ENCODE results near the gene AMBRA1. TPM values are rescaled to one million over a fixed set of nuclear protein-coding genes. Genes with fewer than 3 reads are reported as not detected.

The AMBRA1 gene
- polyA plus RNA-seq, 1 donor from 2014 or later, result 34.5 TPM

DNA sequence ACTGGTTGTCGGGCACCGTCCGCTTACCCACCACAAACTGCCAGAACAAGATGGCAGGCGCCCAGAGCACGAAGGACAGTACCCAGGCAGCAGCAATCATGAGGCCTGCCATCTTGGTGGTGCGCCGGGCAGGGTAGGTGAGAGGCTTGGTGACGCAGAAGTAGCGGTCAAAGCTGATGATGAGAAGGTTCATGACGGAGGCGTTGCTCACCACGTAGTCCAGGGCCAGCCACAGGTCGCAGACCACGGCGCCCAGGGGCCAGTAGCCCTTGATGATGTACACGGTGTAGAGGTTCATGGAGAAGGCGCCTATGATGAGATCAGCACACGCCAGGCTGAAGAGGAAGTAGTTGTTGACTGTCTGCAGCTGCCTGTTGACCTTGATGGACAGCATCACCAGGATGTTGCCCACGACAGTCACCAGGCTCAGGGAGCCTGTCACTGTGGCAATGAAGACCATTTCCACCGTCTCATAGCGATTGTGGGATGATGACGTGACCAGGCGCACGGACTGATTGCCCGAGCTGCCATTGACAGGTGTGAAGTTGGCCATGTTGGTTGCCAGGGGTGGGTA is 207.7 kb downstream of the AMBRA1 start:
- Histone ChIP-seq H3K9ac (ENCODE audit: low read length) (no peak overlapping the region), H3K27me3 (ENCODE audit: insufficient read depth, low read depth, low read length) (peaks cover 29% of the 10 kb centered on the region)
- TF ChIP-seq TAF1 (IDR thresholded peaks at IDR 0.05; ENCODE audit: low read depth) (no peak), EP300 (conservative IDR thresholded peaks at IDR 0.05; ENCODE audit: poor library complexity, severe bottlenecking) (no peak)

DNA sequence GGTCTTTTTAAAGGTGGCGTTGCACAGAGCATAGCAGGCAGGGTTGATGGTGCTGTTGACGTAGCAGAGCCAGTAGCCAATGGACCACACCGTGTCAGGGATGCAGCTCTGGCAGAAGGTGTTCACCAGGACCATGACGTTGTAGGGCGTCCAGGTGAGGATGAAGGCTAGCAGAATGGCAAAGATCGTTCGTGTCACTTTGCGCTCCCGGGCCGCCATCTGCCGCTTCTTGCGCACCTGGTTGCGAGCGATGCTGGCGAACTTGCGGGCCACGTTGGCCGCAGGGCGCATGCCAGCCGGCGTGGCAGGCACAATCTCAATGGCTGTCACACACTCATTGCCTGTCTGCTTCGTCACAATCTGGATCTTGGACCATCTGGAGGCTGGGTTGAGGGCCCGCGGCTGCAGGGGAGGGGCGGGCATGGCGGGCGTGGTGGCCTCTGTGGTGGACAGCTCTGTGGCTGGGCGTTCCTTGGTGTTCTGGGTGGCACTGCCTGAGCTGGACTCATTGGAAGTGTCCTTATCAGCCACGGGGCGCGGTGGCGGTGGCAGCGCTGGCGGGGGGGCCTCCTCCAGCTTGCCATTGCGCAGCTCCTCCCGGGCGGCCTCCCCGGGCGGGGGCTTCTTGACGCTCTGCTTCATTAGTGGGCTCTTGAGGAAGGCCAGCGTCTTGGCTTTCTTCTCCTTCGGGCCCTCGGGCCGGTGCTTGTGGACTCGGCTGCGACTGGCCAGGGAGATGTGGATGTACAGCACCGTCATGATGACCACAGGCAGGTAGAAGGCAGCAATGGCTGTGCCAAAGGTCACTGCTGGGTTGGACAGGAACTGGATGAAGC is 208.4 kb downstream of the AMBRA1 start:
- Histone ChIP-seq H3K9me2 (ENCODE audit: insufficient read depth, low read length) (no peaks in the 10 kb centered on the region), H3K27me3 (ENCODE audit: insufficient read depth, low read depth, low read length) (peaks cover 22% of the 10 kb centered on the region), H4K20me1 (ENCODE audit: insufficient read depth) (no peaks in the 10 kb centered on the region), H3K9me3 (ENCODE audit: low read length) (no peaks in the 10 kb centered on the region), H3K4me2 (ENCODE audit: low read length) (no peak overlapping the region), H3K4me3 (ENCODE audit: low read length) (no peak overlapping the region), H3K79me2 (replicated peaks; ENCODE audit: insufficient read depth, low read length) (peaks cover 14% of the 10 kb centered on the region), H3K36me3 (ENCODE audit: insufficient read depth, low read length) (no peaks in the 10 kb centered on the region), H3F3A (ENCODE audit: insufficient read depth, low read length, poor library complexity, severe bottlenecking) (no peaks in the 10 kb centered on the region), H3K27ac (ENCODE audit: low read length) (no peak overlapping the region), H3K9ac (ENCODE audit: low read length) (no peak overlapping the region), H2AFZ (ENCODE audit: low read depth, low read length) (no peak overlapping the region)
- TF ChIP-seq EP300 (conservative IDR thresholded peaks at IDR 0.05; ENCODE audit: poor library complexity, severe bottlenecking) (no peak), MXI1 (conservative IDR thresholded peaks at IDR 0.05; ENCODE audit: poor library complexity, severe bottlenecking) (no peak), RAD21 (conservative IDR thresholded peaks at IDR 0.05) (no peak), SMC3 (conservative IDR thresholded peaks at IDR 0.05; ENCODE audit: poor library complexity) (no peak), POLR2AphosphoS5 (IDR thresholded peaks at IDR 0.05) (no peak), EZH2 (IDR thresholded peaks at IDR 0.05; ENCODE audit: borderline replicate concordance, insufficient read depth, low read length, poor library complexity, severe bottlenecking) (no peak), TAF1 (IDR thresholded peaks at IDR 0.05; ENCODE audit: low read depth) (no peak)
- TF ChIP-seq, protein P1, sequence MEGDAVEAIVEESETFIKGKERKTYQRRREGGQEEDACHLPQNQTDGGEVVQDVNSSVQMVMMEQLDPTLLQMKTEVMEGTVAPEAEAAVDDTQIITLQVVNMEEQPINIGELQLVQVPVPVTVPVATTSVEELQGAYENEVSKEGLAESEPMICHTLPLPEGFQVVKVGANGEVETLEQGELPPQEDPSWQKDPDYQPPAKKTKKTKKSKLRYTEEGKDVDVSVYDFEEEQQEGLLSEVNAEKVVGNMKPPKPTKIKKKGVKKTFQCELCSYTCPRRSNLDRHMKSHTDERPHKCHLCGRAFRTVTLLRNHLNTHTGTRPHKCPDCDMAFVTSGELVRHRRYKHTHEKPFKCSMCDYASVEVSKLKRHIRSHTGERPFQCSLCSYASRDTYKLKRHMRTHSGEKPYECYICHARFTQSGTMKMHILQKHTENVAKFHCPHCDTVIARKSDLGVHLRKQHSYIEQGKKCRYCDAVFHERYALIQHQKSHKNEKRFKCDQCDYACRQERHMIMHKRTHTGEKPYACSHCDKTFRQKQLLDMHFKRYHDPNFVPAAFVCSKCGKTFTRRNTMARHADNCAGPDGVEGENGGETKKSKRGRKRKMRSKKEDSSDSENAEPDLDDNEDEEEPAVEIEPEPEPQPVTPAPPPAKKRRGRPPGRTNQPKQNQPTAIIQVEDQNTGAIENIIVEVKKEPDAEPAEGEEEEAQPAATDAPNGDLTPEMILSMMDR (IDR thresholded peaks at IDR 0.05; ENCODE audit: poor library complexity, severe bottlenecking), result no peak
- TF ChIP-seq, protein P2, sequence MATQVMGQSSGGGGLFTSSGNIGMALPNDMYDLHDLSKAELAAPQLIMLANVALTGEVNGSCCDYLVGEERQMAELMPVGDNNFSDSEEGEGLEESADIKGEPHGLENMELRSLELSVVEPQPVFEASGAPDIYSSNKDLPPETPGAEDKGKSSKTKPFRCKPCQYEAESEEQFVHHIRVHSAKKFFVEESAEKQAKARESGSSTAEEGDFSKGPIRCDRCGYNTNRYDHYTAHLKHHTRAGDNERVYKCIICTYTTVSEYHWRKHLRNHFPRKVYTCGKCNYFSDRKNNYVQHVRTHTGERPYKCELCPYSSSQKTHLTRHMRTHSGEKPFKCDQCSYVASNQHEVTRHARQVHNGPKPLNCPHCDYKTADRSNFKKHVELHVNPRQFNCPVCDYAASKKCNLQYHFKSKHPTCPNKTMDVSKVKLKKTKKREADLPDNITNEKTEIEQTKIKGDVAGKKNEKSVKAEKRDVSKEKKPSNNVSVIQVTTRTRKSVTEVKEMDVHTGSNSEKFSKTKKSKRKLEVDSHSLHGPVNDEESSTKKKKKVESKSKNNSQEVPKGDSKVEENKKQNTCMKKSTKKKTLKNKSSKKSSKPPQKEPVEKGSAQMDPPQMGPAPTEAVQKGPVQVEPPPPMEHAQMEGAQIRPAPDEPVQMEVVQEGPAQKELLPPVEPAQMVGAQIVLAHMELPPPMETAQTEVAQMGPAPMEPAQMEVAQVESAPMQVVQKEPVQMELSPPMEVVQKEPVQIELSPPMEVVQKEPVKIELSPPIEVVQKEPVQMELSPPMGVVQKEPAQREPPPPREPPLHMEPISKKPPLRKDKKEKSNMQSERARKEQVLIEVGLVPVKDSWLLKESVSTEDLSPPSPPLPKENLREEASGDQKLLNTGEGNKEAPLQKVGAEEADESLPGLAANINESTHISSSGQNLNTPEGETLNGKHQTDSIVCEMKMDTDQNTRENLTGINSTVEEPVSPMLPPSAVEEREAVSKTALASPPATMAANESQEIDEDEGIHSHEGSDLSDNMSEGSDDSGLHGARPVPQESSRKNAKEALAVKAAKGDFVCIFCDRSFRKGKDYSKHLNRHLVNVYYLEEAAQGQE (IDR thresholded peaks at IDR 0.05; ENCODE audit: borderline replicate concordance), result no peak

More for the DNA sequence above, 207.7 kb downstream of the AMBRA1 start:
- Histone ChIP-seq H3K9me3 (ENCODE audit: low read length) (no peaks in the 10 kb centered on the region), H3K36me3 (ENCODE audit: insufficient read depth, low read length) (no peaks in the 10 kb centered on the region), H3K79me2 (replicated peaks; ENCODE audit: insufficient read depth, low read length) (peaks cover 14% of the 10 kb centered on the region), H3F3A (ENCODE audit: insufficient read depth, low read length, poor library complexity, severe bottlenecking) (no peaks in the 10 kb centered on the region), H2AFZ (ENCODE audit: low read depth, low read length) (no peak overlapping the region), H3K27ac (ENCODE audit: low read length) (no peak overlapping the region), H3K9me2 (ENCODE audit: insufficient read depth, low read length) (no peaks in the 10 kb centered on the region), H3K4me2 (ENCODE audit: low read length) (no peak overlapping the region), H3K4me3 (ENCODE audit: low read length) (no peak overlapping the region), H4K20me1 (ENCODE audit: insufficient read depth) (no peaks in the 10 kb centered on the region)

Data from neural cell (in vitro differentiated cells).